Daoy (cell line): Measurements from ENCODE around the gene YIF1B. TPM values are rescaled to one million over a fixed set of nuclear protein-coding genes. Genes with fewer than 3 reads are reported as not detected.
"Not testable (repeated sequence)": the region's sequence is repeated elsewhere in the genome, so short reads cannot be mapped to it uniquely, and the experiment has no call there.

ENCODE experiments used
- DNase-seq: peaks from one replicate; pipeline ENCODE4 v3.0.0-alpha.2; 2015; ENCODE audit warnings: low read depth
- total RNA-seq: library from RNA; depleted of rRNA; stranded (reverse); fragments of >200 nt; shearing (Covaris generic); gene quantifications from 2 replicates; pipeline ENCODE4 v1.2.3, GENCODE V29; 2014

YIF1B gene
- total RNA-seq, 1 experiment from 2014 or later, result 99.7 TPM

GRCh38 chr19:38277549-38277948 lies 38.2 kb downstream of the YIF1B start:
- no peak for DNase-seq

- DNase-seq, result no peak
Observed at GRCh38 chr19:38276942-38277517, 38.7 kb downstream of the YIF1B start.

GRCh38 chr19:38274739-38275138 lies 41.0 kb downstream of the YIF1B start:
- no peak for DNase-seq

GRCh38 chr19:38273499-38273898 lies 42.2 kb downstream of the YIF1B start:
- no peak for DNase-seq

- DNase-seq, result peak; percentile 86
Observed at GRCh38 chr19:38270587-38271167, 45.1 kb downstream of the YIF1B start.

GRCh38 chr19:38268539-38268938 lies 47.2 kb downstream of the YIF1B start:
- DNase-seq, result no peak

- no peak for DNase-seq
Observed at GRCh38 chr19:38267761-38268483, 47.8 kb downstream of the YIF1B start.

- peak; percentile 72 for DNase-seq
Observed at GRCh38 chr19:38266981-38267597, 48.7 kb downstream of the YIF1B start.

GRCh38 chr19:38265921-38266429 lies 49.8 kb downstream of the YIF1B start:
- DNase-seq, result no peak

GRCh38 chr19:38265213-38265861 lies 50.4 kb downstream of the YIF1B start:
- no peak for DNase-seq

- no peak for DNase-seq
Observed at GRCh38 chr19:38264486-38265212, 51.1 kb downstream of the YIF1B start, which contains the start of gene SPINT2. Gene SPINT2 (plus strand): TSS chr19:38264573. CDS start chr19:38264893, 320 bp downstream.

- peak; percentile 66 for DNase-seq
Observed at GRCh38 chr19:38263689-38264485, 51.9 kb downstream of the YIF1B start.

- DNase-seq, result no peak
Observed at GRCh38 chr19:38262585-38263268, 53.0 kb downstream of the YIF1B start.

GRCh38 chr19:38261942-38262341 lies 53.8 kb downstream of the YIF1B start:
- DNase-seq, result not testable (repeated sequence)

- DNase-seq, result no peak
Observed at GRCh38 chr19:38255383-38256014, 60.2 kb downstream of the YIF1B start.

GRCh38 chr19:38253788-38254187 lies 62.0 kb downstream of the YIF1B start:
- DNase-seq, result no peak
